ENCODE measurements around the gene RFX8.

- TF ChIP-seq CTCF (IDR thresholded peaks at IDR 0.05; ENCODE audit: low read depth, low read length) (no peak), EZH2phosphoT487 (IDR thresholded peaks at IDR 0.05; ENCODE audit: low read depth) (no peak)
These were observed 4.4 kb upstream of the RFX8 start for GRCh38 chr2:101479328-101479727.
